ENCODE measurements around the gene CRLF2.
"Not testable (repeated sequence)": the region's sequence is repeated elsewhere in the genome, so short reads cannot be mapped to it uniquely, and the experiment has no call there.

Gene CRLF2

GRCh38 chrX:1169189-1169588, 43.3 kb downstream of the CRLF2 start:
- in situ Hi-C loops (cut with MboI; ENCODE audit: low sequenced_read_pairs) = no loop called here

DNA sequence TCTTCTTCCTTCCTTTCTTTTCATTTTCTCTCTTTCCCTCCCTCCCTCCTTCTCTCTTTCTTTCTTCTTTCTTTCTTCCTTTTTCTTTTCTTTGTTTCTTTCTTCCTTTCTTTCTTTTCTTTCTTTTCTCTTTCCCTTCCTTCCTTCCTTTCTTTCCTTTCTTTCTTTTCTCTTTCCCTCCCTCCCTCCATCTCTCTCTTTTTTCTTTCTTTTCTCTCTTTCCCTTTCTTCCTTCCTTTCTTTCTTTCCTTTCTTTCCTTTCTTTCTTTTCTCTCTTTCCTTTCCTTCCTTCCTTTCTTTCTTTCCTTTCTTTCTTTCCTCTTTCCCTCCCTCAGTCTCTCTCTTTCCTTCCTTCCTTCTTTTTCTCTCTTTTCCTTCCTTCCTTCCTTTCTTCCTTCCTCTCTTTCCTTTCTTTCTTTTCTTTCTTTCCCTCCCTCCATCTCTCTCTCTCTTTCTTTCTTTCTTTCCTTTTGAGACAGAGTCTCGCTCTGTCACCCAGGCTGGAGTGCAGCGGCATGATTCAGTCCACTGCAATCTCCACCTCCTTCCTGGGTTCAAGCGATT, 44.4 kb downstream of the CRLF2 start:
- in situ Hi-C loops (cut with MboI; ENCODE audit: low sequenced_read_pairs) = no loop called here

GRCh38 chrX:1167466-1167865, 45.0 kb downstream of the CRLF2 start:
- in situ Hi-C loops (cut with MboI; ENCODE audit: low sequenced_read_pairs) = no loop called here

DNA sequence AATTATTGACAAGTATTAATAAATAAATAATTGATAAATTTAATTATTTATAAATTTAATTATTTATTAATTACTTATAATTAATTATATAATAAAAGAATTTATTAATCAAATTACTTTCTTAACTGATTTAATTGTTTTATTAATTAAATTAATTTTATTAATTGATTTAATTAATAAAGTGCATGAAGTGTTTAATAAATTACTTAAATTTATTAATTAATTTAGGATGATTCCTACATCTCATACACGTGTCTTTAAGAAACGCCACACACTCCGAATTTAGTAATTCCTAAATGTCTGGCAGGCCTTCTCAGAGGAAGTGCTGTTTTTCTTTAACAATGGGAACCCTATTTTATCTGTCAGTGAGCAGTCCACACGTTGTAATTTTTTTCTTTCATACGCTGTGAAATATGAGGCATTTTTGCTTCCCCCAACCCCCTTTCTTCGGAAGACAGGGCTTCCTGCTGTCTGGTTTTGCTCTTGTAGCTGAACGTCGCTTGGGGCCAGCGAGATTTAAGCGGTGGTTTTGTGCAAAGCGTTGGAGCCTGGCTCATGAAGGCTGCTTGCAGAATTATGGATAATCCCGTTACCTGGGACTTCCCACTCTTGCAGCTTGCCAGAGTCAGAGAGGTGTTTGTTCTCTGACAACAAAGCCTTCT, 46.8 kb downstream of the CRLF2 start:
- in situ Hi-C loops (cut with MboI; ENCODE audit: low sequenced_read_pairs) = no loop called here

DNA sequence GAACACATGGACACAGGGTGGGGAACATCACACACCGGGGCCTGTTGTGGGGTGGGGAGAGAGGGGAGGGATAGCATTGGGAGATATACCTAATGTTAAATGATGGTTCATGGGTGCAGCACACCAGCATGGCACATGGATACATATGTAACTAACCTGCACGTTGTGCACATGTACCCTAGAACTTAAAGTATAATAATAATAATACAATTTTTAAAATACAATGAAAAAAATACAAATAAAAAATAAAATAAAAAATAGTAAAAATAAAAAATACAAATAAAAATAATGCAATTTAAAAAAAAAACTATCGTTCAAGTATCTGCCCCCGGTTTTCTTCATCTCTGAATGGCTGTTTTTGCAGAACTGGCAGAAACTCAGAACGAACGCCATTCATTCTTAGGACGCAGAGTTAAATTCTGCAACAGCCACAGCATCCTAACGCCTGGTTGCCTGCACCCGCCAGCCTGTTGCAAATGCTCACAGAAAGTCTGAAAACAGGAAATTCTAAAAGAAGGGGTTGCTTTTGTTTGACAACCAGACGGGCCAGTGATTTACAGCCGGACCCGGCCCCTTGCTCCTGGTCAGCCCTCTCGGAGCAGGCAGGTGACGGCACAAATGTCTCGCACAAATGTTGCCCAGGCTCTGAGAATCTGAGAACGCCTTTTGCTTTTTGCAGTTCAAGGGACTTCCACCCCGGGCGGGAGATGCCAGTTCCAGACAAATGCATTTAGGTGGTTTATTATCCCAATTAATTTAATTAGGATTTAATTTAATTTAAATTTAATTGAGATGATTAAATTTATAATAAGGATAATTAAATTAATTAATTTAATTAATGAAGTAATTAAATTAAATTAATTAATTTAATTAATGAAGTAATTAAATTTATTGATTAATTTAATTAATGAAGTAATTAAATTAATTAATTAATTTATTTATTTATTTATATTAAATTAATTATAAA, 47.8 kb downstream of the CRLF2 start:
- in situ Hi-C loops (cut with MboI; ENCODE audit: low sequenced_read_pairs) = no loop called here

DNA sequence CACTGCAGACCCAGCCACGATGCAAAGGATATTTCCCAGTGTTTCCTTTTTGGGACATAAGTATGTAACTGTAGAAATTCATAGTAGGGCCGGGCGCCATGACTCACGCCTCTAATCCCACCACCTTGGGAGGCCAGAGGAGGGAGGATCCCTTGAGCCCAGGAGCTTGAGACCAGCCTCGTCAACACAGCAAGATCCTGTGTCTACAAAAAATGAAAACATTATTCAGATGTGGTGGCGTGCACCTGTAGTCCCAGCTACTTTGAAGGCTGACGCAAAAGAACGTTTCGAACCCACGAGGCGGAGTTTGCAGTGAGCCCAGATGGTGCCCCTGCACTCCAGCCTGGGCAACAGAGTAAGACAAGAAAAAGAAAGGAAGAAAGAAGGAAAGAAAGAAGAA, 49.2 kb downstream of the CRLF2 start:
- in situ Hi-C loops (cut with MboI; ENCODE audit: low sequenced_read_pairs) = no loop called here

GRCh38 chrX:1162119-1162916, 50.1 kb downstream of the CRLF2 start:
- in situ Hi-C loops (cut with MboI; ENCODE audit: low sequenced_read_pairs) = no loop called here

- in situ Hi-C loops (cut with MboI; ENCODE audit: low sequenced_read_pairs) = no loop called here
Measured at GRCh38 chrX:1159548-1159947, 52.9 kb downstream of the CRLF2 start.

GRCh38 chrX:1156681-1157455, 55.6 kb downstream of the CRLF2 start:
- in situ Hi-C loops (cut with MboI; ENCODE audit: low sequenced_read_pairs) = not testable (repeated sequence)

- in situ Hi-C loops (cut with MboI; ENCODE audit: low sequenced_read_pairs) = no loop called here
Measured at GRCh38 chrX:1153940-1154339, 58.5 kb downstream of the CRLF2 start.

- in situ Hi-C loops (cut with MboI; ENCODE audit: low sequenced_read_pairs) = no loop called here
Measured at GRCh38 chrX:1152090-1152489, 60.4 kb downstream of the CRLF2 start.

DNA sequence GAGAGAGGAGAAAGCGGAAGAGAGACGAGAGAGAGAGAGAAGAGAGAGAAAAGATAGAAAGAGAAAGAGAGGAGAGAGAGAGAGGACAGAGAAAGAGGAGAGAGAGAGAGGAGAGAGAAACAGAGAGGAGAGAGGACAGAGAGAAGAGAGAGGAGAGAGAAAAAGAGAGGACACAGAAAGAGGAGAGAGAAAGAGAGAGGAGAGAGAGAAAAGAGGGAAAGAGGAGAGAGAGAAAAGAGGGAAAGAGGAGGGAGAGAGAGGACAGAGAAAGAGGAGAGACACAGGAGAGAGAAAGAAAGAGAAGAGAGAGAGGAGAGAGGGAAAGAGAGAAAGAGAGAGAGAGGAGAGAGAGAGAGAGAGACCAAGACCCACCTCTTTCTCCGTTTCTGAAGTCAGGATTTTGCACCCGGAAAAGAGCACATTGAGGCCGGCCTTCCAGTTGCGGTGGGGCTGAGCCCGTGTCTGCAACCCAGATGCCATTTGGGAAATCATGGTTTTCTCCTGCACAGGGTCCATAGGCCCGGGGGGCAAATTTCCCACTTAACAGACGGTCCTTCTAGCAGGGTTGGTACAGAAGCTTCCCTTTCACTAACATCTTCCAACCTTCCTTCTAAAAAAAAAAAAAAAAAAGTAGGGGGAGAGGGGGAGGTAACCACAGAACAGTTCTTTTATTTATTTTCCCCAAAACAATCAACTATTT, 60.9 kb downstream of the CRLF2 start:
- in situ Hi-C loops (cut with MboI; ENCODE audit: low sequenced_read_pairs) = no loop called here

DNA sequence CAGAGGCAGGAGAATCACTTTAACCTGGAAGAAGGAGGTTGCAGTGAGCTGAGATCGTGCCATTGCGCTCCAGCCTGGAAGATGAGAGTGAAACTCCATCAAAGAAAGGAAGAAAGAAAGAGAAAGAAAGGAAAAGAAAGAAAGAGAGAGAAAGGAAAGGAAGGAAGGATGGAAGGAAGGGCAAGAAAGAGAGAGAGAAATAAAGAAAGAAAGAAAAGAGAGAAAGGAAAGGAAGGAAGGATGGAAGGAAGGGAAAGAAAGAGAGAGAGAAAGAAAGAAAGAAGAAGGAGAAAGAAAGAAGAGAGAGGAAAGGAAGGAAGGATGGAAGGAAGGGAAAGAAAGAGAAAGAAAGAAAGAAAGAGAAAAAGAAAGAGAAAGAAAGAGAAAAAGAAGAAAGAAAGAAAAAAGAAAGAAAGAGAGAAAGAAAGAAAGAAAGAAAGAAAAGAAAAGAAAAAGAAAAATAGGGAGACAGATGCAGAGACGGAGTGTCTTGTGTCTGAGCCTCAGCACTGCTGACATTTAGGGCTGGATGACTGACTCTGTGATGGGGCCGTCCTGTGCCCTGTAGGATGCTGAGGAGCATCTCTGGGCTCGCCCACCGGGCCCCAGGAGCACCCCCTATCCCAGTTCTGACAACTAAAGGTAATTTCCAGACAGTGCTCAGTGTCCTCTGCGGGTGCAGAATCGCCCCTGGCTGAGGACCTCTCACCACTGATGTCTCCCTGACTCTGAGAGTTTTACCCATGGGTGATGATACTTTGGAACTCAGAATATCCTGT, 61.7 kb downstream of the CRLF2 start:
- in situ Hi-C loops (cut with MboI; ENCODE audit: low sequenced_read_pairs) = no loop called here

- in situ Hi-C loops (cut with MboI; ENCODE audit: low sequenced_read_pairs) = no loop called here
Measured at GRCh38 chrX:1147611-1148515, 64.6 kb downstream of the CRLF2 start.

DNA sequence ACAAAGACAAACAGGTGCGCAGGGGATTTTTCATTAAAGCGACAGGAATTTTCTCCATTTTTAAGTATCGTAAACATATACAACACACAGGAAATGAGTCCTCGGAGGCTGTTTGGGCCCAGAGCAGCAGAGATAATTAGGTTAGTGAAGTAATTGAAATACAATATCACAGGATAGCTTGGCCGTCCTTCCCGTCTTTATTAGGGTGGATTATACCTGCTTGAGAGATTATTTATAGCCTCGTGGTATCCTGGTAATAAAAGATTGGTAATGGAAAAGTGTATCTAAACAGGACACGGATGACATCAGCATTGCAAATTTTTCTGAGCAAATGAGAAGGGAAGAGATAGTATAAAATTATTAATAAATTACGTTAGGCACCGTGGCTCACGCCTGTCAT, 68.2 kb downstream of the CRLF2 start:
- in situ Hi-C loops (cut with MboI; ENCODE audit: low sequenced_read_pairs) = no loop called here
